ENCODE results near the gene KRABD2.

Gene KRABD2

GRCh38 chr17:8419305-8419704, 42.8 kb upstream of the KRABD2 start:
- ATAC-seq, result no peak
- CTCF ChIA-PET, result interaction anchor here (1.7 to 2.7 kb wide), 2 partner anchors 9 to 35 kb away, joined by 4 to 17 read pairs; no protein-coding TSS in a partner anchor

GRCh38 chr17:8418471-8418870, 42.0 kb upstream of the KRABD2 start:
- DNase-seq (ENCODE audit: low read depth, low spot score) (no peak), ATAC-seq (no peak)
- H3K27ac ChIP-seq (ENCODE audit: low read depth, low read length), result no peak overlapping the region
- intact Hi-C loops (cut with micrococcal nuclease), result no loop called here
- ChIA-PET RAD21 (ENCODE audit: low non-redundant PET in 1 of 2, low total read pairs in 2 of 2, uncharacterized antibody in 2 of 2, unreplicated experiment in 2 of 2) (no interaction called here), CTCF (no interaction called here), POLR2A (no interaction called here)
- H3K9me3 ChIP-seq (ENCODE audit: control insufficient read depth in 1 of 2, insufficient read depth in 1 of 2, low read depth in 1 of 2, low read length in 2 of 2), result no peaks in the 10 kb centered on the region
- H3K36me3 ChIP-seq (ENCODE audit: control insufficient read depth in 1 of 2, insufficient read depth in 2 of 2, low read length in 2 of 2), result no peaks in the 10 kb centered on the region
- no peaks in the 10 kb centered on the region for H4K20me1 ChIP-seq (ENCODE audit: insufficient read depth)
- no peaks in the 10 kb centered on the region for H3K9me2 ChIP-seq (ENCODE audit: insufficient read depth)
- H3K79me2 ChIP-seq (ENCODE audit: insufficient read depth, low read length), result no peaks in the 10 kb centered on the region
- H3K4me1 ChIP-seq (ENCODE audit: control insufficient read depth in 1 of 2, insufficient read depth in 2 of 2, low read length in 2 of 2), result peaks cover 6 to 10% of the 10 kb centered on the region in 2 experiments
- no peak overlapping the region for H3K9ac ChIP-seq (ENCODE audit: low read length)
- no peak overlapping the region for H2AFZ ChIP-seq (ENCODE audit: low read depth, low read length, poor library complexity, severe bottlenecking)
- peaks cover 6% of the 10 kb centered on the region; the same call in 1 of the 2 replicates for H3K27me3 ChIP-seq (ENCODE audit: insufficient read depth, low read length)
- H3K4me3 ChIP-seq (replicated peaks in 1 of 2; ENCODE audit: low read depth in 1 of 2, low read length in 2 of 2), result no peak overlapping the region
- no peak overlapping the region; the same call in 1 of the 2 replicates for H3K4me2 ChIP-seq (ENCODE audit: low read length)
- no TSS peak for BruUV-seq (replicated peaks)
- TF ChIP-seq FOSL1 (IDR thresholded peaks at IDR 0.05; ENCODE audit: low read depth), result no peak
- no peak for TF ChIP-seq SP1 (IDR thresholded peaks at IDR 0.05; ENCODE audit: low read depth)
- no peak for TF ChIP-seq CBX3 (IDR thresholded peaks at IDR 0.05; ENCODE audit: low read depth)
- no peak for TF ChIP-seq ATF3 (IDR thresholded peaks at IDR 0.05)
- no peak for TF ChIP-seq ZFX (IDR thresholded peaks at IDR 0.05)
- TF ChIP-seq EGR1 (IDR thresholded peaks at IDR 0.05; ENCODE audit: low read depth), result no peak
- TF ChIP-seq EZH2phosphoT487 (IDR thresholded peaks at IDR 0.05; ENCODE audit: borderline replicate concordance), result no peak
- no peak for TF ChIP-seq ZBTB33 (IDR thresholded peaks at IDR 0.05; ENCODE audit: extremely low read depth, insufficient replicate concordance, low read length)
- TF ChIP-seq REST (IDR thresholded peaks at IDR 0.05; ENCODE audit: low read depth), result no peak

More at GRCh38 chr17:8419305-8419704, 42.8 kb upstream of the KRABD2 start:
- Histone ChIP-seq H3K4me1 (ENCODE audit: control insufficient read depth in 1 of 2, insufficient read depth in 2 of 2, low read length in 2 of 2) (peaks cover 6 to 10% of the 10 kb centered on the region in 2 experiments), H2AFZ (ENCODE audit: low read depth, low read length, poor library complexity, severe bottlenecking) (no peak overlapping the region), H4K20me1 (ENCODE audit: insufficient read depth) (no peaks in the 10 kb centered on the region), H3K36me3 (ENCODE audit: control insufficient read depth in 1 of 2, insufficient read depth in 2 of 2, low read length in 2 of 2) (no peaks in the 10 kb centered on the region), H3K9ac (ENCODE audit: low read length) (no peak overlapping the region), H3K9me2 (ENCODE audit: insufficient read depth) (no peaks in the 10 kb centered on the region), H3K4me3 (replicated peaks in 1 of 2; ENCODE audit: low read depth in 1 of 2, low read length in 2 of 2) (no peak overlapping the region), H3K27ac (ENCODE audit: low read depth, low read length) (no peak overlapping the region), H3K27me3 (ENCODE audit: insufficient read depth, low read length) (peaks cover 6% of the 10 kb centered on the region; the same call in 1 of the 2 replicates), H3K4me2 (ENCODE audit: low read length) (no peak overlapping the region), H3K9me3 (ENCODE audit: control insufficient read depth in 1 of 2, insufficient read depth in 1 of 2, low read depth in 1 of 2, low read length in 2 of 2) (no peaks in the 10 kb centered on the region), H3K79me2 (ENCODE audit: insufficient read depth, low read length) (no peaks in the 10 kb centered on the region)
- DNase-seq (ENCODE audit: low read depth, low spot score), result no peak
- no TSS peak for BruUV-seq (replicated peaks)
- intact Hi-C loops (cut with micrococcal nuclease), result no loop called here
- TF ChIP-seq YY1 (IDR thresholded peaks at IDR 0.05; ENCODE audit: extremely low read depth, insufficient replicate concordance, low read depth, low read length), result no peak
- no peak for TF ChIP-seq ATF3 (IDR thresholded peaks at IDR 0.05)
- TF ChIP-seq ZNF274 (IDR thresholded peaks at IDR 0.05; ENCODE audit: low read depth, low read length), result no peak
- RAD21 ChIA-PET (ENCODE audit: low non-redundant PET in 1 of 2, low total read pairs in 2 of 2, uncharacterized antibody in 2 of 2, unreplicated experiment in 2 of 2), result no interaction called here
- POLR2A ChIA-PET, result interaction anchor here (1.1 kb wide), 1 partner anchor 18 kb away, joined by 4 read pairs; no protein-coding TSS in a partner anchor
